Activated naive CD4-positive, alpha-beta T cell treated with anti-CD3 and anti-CD28 coated beads, Interleukin-2, amount 10 ng/mL, durations not matched to agents 7 days and 5 days (primary cell): ENCODE measurements around the gene PSME4.
"Not testable (repeated sequence)": the region's sequence is repeated elsewhere in the genome, so short reads cannot be mapped to it uniquely, and the experiment has no call there.

ENCODE experiments used
- CTCF ChIA-PET: fragments of 350-600 bp; sonication (Branson Sonifier 250); formaldehyde crosslinking; loops from one replicate; lab custom pipeline; 2021; ENCODE audit warnings: antibody characterized with exemption; lab: Charles Lee
- DNase-seq: peaks from one replicate; pipeline ENCODE4 v3.0.0-alpha.2; 2020
- H3K27ac Mint-ChIP-seq: one replicate; pipeline ENCODE4 v1.8.0; 2021; ENCODE audit warnings: mild to moderate bottlenecking, moderate library complexity, mixed read lengths
- H3K27me3 Mint-ChIP-seq: one replicate; pipeline ENCODE4 v1.8.0; 2021; ENCODE audit warnings: mild to moderate bottlenecking, mixed read lengths
- H3K36me3 Mint-ChIP-seq: one replicate; pipeline ENCODE4 v1.8.0; 2021; ENCODE audit warnings: mixed read lengths
- H3K4me1 Mint-ChIP-seq: one replicate; pipeline ENCODE4 v1.8.0; 2021; ENCODE audit warnings: mixed read lengths
- H3K4me3 Mint-ChIP-seq: one replicate; pipeline ENCODE4 v1.8.0; 2021; ENCODE audit warnings: mild to moderate bottlenecking, moderate library complexity, mixed read lengths
- H3K9me3 Mint-ChIP-seq: one replicate; pipeline ENCODE4 v1.8.0; 2021; ENCODE audit warnings: mixed read lengths

Gene PSME4

DNA sequence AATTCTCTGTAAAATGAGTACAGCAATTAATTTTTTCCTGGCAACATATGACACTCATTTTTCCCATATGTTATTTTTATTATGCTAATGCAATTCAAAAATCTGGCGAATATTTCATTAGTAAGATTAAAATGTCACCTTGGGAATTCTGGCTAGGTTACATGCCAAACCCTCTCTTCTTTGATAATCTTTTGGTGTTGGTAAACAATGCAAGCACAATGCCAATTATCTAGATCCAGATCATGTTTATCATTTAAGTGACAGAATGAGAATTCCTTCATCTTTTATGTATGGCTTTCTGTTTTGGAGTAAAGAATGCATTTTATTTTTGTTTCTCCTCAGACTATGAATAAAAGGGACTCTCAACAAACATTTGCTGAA, 144.8 kb downstream of the PSME4 start:
- Mint-ChIP-seq H3K27me3 (no peaks in the 10 kb centered on the region), H3K4me1 (no peaks in the 10 kb centered on the region), H3K27ac (no peak overlapping the region), H3K4me3 (no peak overlapping the region), H3K36me3 (no peaks in the 10 kb centered on the region), H3K9me3 (no peaks in the 10 kb centered on the region)
- CTCF ChIA-PET, result no interaction called here
- DNase-seq, result no peak

DNA sequence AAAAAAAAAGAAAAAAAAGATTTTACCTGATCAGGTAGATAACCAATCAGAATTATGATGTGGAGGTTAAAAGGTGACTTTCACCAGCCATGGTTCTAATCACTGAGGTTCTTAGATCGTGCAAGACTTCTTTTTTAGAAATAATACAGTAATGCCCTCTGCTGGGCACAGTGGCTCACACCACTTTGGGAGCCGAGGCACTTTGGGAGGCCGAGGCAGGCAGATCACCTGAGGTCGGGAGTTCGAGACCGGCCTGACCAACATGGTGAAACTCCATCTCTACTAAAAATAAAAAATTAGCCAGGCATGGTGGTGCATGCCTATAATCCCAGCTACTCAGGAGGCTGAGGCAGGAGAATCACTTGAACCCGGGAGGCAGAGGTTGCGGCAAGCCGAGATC, 147.2 kb downstream of the PSME4 start:
- H3K4me3 Mint-ChIP-seq, H3K36me3 Mint-ChIP-seq, H3K27ac Mint-ChIP-seq, H3K27me3 Mint-ChIP-seq, H3K4me1 Mint-ChIP-seq, CTCF ChIA-PET, H3K9me3 Mint-ChIP-seq: not testable (repeated sequence)
- DNase-seq, result peak; percentile 36

DNA sequence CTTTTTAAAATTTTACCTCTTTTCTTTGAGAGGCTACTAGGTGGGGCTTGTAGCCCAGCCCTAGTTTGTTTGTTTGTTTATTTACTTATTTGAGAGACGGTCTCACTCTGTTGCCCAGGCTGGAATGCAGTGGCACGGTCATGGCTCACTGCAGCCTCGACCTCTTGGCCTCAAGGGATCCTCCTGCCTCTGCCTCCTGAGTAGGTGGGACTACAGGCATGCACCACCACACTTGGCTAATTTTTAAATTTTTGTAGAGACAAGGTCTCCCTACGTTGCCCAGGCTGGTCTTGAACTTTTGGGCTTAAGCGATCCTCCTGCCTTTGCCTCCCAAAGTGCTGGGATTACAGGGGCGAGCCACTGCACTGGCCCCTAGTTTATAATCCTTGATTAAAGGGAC, 149.0 kb downstream of the PSME4 start:
- no peaks in the 10 kb centered on the region for H3K9me3 Mint-ChIP-seq
- H3K36me3 Mint-ChIP-seq, result peaks cover 16% of the 10 kb centered on the region
- no peaks in the 10 kb centered on the region for H3K27me3 Mint-ChIP-seq
- DNase-seq, result no peak
- CTCF ChIA-PET, result no interaction called here
- H3K4me1 Mint-ChIP-seq, result no peaks in the 10 kb centered on the region
- no peak overlapping the region for H3K4me3 Mint-ChIP-seq
- no peak overlapping the region for H3K27ac Mint-ChIP-seq

DNA sequence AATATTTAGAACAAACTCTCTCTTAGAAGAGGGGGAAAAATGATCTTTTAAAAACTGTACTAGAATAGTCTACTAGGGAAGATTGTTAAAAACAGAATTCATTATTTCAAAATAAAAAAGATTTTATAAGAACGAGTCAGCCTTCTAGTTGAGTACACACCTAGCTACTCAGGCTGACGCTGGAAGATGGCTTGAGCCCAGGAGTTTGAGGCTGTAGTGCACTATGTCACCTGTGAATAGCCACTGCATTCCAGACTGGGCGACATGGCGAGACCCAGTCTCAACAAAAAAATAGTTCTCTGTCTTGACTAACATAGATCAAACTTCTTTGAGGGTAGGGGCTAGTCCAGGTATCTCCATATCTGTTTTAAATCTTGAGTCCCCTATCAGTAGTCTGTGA, 150.1 kb downstream of the PSME4 start:
- Mint-ChIP-seq H3K9me3 (no peaks in the 10 kb centered on the region), H3K27me3 (no peaks in the 10 kb centered on the region), H3K4me3 (no peak overlapping the region), H3K4me1 (no peaks in the 10 kb centered on the region), H3K36me3 (peaks cover 20% of the 10 kb centered on the region), H3K27ac (no peak overlapping the region)
- no peak for DNase-seq
- CTCF ChIA-PET, result no interaction called here

DNA sequence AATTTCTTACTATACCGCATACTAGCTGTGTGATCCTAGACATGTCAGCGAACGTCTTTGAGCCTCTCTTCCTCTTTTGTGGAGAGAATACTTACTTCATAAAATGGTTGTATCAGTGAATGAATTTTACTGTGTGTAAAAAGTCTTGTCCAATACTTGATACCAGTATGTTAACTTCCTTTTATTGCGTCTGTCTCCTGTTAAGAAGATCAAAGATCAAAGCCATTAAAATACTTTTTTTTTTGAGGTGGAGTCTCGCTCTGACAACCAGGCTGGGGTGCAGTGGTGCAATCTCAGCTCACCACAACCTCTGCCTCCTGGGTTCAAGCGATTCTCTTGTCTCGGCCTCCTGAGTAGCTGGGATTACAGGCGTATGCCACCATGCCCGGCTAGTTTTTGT, 150.7 kb downstream of the PSME4 start:
- Mint-ChIP-seq H3K9me3 (no peaks in the 10 kb centered on the region), H3K36me3 (peaks cover 26% of the 10 kb centered on the region), H3K27me3 (no peaks in the 10 kb centered on the region), H3K4me3 (no peak overlapping the region), H3K4me1 (no peaks in the 10 kb centered on the region), H3K27ac (no peak overlapping the region)
- DNase-seq, result no peak
- CTCF ChIA-PET, result no interaction called here

DNA sequence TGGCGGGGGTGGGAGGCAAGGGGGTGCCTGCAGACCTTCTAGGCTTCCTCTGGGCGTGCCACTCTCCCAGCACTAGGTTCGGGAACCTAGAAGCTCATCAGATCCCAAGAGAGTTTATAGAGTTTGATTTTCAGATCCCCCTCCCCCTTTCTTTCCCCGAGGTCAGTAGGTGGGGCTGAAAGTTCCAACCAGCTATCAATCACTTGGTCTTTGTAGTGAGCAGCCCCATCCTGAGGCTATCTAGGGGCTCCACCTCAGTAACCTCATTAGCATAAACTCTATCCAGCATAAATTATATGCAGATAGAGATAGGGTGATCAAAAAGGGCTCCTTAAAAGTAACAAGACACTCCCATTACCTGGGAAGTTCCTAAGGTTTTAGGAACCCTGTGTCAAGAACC, 151.2 kb downstream of the PSME4 start:
- Mint-ChIP-seq H3K4me1 (no peaks in the 10 kb centered on the region), H3K27me3 (no peaks in the 10 kb centered on the region), H3K27ac (no peak overlapping the region), H3K4me3 (no peak overlapping the region), H3K9me3 (no peaks in the 10 kb centered on the region), H3K36me3 (peaks cover 27% of the 10 kb centered on the region)
- DNase-seq, result no peak
- CTCF ChIA-PET, result no interaction called here

DNA sequence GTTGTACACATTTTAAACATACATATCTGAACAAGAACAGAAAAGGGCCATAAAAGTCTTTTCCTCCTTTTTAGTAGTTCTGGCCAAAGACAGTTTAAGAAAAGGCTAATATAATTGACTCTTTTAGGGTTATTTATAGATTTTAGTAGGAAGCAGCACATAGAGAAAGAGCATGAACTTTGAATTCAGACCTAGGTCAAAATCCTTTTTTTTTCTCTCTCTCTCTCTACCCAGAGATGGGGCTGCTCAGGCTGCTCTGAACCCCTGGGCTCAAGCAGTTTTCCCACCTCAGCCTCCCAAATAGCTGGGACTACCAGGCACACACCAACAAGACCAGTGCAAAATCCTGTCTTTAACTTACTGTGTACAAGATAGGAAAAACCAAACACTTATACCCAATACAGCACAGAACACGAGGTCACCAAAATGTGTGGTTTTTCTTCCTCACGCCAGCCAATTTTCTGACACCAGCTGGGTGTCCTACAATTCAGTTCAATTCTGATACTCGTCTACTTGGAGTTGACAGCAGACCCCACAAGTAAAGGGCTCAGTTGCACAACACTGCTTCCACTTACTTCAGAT, 151.8 kb downstream of the PSME4 start:
- peaks cover 27% of the 10 kb centered on the region for H3K36me3 Mint-ChIP-seq
- no peaks in the 10 kb centered on the region for H3K4me1 Mint-ChIP-seq
- CTCF ChIA-PET, result no interaction called here
- H3K27ac Mint-ChIP-seq, result no peak overlapping the region
- no peak for DNase-seq
- no peaks in the 10 kb centered on the region for H3K9me3 Mint-ChIP-seq
- no peak overlapping the region for H3K4me3 Mint-ChIP-seq
- H3K27me3 Mint-ChIP-seq, result no peaks in the 10 kb centered on the region
